Fibroblast of skin of back (primary cell): ENCODE results near the gene CNIH4.
"Not testable (repeated sequence)": the region's sequence is repeated elsewhere in the genome, so short reads cannot be mapped to it uniquely, and the experiment has no call there.

Source experiments
- DNase-seq: peaks from one replicate; pipeline ENCODE4 v3.0.0-alpha.2; 2013

The CNIH4 gene

GRCh38 chr1:224349716-224350115, 7.0 kb upstream of the CNIH4 start:
- DNase-seq: not testable (repeated sequence)

GRCh38 chr1:224352436-224353085, 4.1 kb upstream of the CNIH4 start:
- not testable (repeated sequence) for DNase-seq

GRCh38 chr1:224353975-224354925, 2.4 kb upstream of the CNIH4 start:
- DNase-seq: no peak

- DNase-seq: no peak
Observed at GRCh38 chr1:224357626-224358124, 996 bp downstream of the CNIH4 start.

- no peak for DNase-seq
Observed at GRCh38 chr1:224358237-224358636, 1.6 kb downstream of the CNIH4 start.

- DNase-seq: no peak
Observed at GRCh38 chr1:224359207-224359606, 2.5 kb downstream of the CNIH4 start.

- DNase-seq: no peak
Observed at GRCh38 chr1:224368409-224368808, 11.7 kb downstream of the CNIH4 start.

- no peak for DNase-seq
Observed at GRCh38 chr1:224373008-224373590, 16.4 kb downstream of the CNIH4 start.

GRCh38 chr1:224375059-224375458, 18.4 kb downstream of the CNIH4 start:
- no peak for DNase-seq

- DNase-seq: peak; percentile 42
Observed at GRCh38 chr1:224377676-224378006, 21.0 kb downstream of the CNIH4 start.

GRCh38 chr1:224378855-224379631, 22.4 kb downstream of the CNIH4 start:
- no peak for DNase-seq

GRCh38 chr1:224380003-224380402, 23.3 kb downstream of the CNIH4 start:
- no peak for DNase-seq

- no peak for DNase-seq
Observed at GRCh38 chr1:224381880-224382548, 25.3 kb downstream of the CNIH4 start.

- DNase-seq: no peak
Observed at GRCh38 chr1:224383218-224383617, 26.5 kb downstream of the CNIH4 start.

- DNase-seq: no peak
Observed at GRCh38 chr1:224387302-224387912, 30.7 kb downstream of the CNIH4 start.

GRCh38 chr1:224387943-224388342, 31.3 kb downstream of the CNIH4 start:
- DNase-seq: peak; percentile 12

GRCh38 chr1:224390517-224390916, 33.8 kb downstream of the CNIH4 start:
- DNase-seq: no peak

GRCh38 chr1:224392411-224393249, 36.0 kb downstream of the CNIH4 start:
- DNase-seq: no peak

GRCh38 chr1:224393294-224393693, 36.6 kb downstream of the CNIH4 start:
- DNase-seq: no peak

- DNase-seq: no peak
Observed at GRCh38 chr1:224399887-224400286, 43.2 kb downstream of the CNIH4 start.
